Activated CD8-positive, alpha-beta T cell treated with anti-CD3 and anti-CD28 coated beads, Interleukin-2, amount 10 ng/mL, durations not matched to agents 7 days and 5 days (primary cell): ENCODE data around the gene BPIFB2. TPM values are rescaled to one million over a fixed set of nuclear protein-coding genes. Genes with fewer than 3 reads are reported as not detected.
"Not testable (repeated sequence)": the region's sequence is repeated elsewhere in the genome, so short reads cannot be mapped to it uniquely, and the experiment has no call there.

ENCODE experiments used
- ATAC-seq: fragments of 150-1000 bp; cut with Tn5 transposase; one replicate; pipeline ENCODE4 v1.10.0; 2021; ENCODE audit warnings: moderate library complexity
- CTCF ChIA-PET: fragments of 350-600 bp; sonication (Branson Sonifier 250); formaldehyde crosslinking; loops from one replicate; lab custom pipeline; 2021; ENCODE audit warnings: antibody characterized with exemption; lab: Charles Lee
- POLR2A ChIA-PET: fragments of 350-600 bp; sonication (Branson Sonifier 250); formaldehyde crosslinking; loops from one replicate; lab custom pipeline; 2021; ENCODE audit warnings: antibody characterized with exemption; lab: Charles Lee
- DNase-seq: peaks from one replicate; pipeline ENCODE4 v3.0.0-alpha.2; 2020
- H3K27ac Mint-ChIP-seq: one replicate; pipeline ENCODE4 v1.8.0; 2021; ENCODE audit warnings: mild to moderate bottlenecking, mixed read lengths
- H3K27me3 Mint-ChIP-seq: one replicate; pipeline ENCODE4 v1.8.0; 2021; ENCODE audit warnings: low read depth, mixed read lengths
- H3K36me3 Mint-ChIP-seq: one replicate; pipeline ENCODE4 v1.8.0; 2021; ENCODE audit warnings: low read depth, mixed read lengths
- H3K4me1 Mint-ChIP-seq: one replicate; pipeline ENCODE4 v1.8.0; 2021; ENCODE audit warnings: low read depth, mixed read lengths
- H3K4me3 Mint-ChIP-seq: one replicate; pipeline ENCODE4 v1.8.0; 2021; ENCODE audit warnings: mild to moderate bottlenecking, mixed read lengths
- H3K9me3 Mint-ChIP-seq: one replicate; pipeline ENCODE4 v1.8.0; 2022; ENCODE audit warnings: mixed read lengths; ENCODE audit not compliant: insufficient read depth
- total RNA-seq, 2 experiments: library from RNA; stranded (reverse); gene quantifications; one replicate each; pipeline ENCODE4 v1.2.3, GENCODE V29; 2021

BPIFB2 gene
- total RNA-seq, 2 experiments from 2014 or later, result not detected

GRCh38 chr20:33038243-33038642 lies 30.7 kb downstream of the BPIFB2 start:
- no peaks in the 10 kb centered on the region for H3K36me3 Mint-ChIP-seq
- no peaks in the 10 kb centered on the region for H3K9me3 Mint-ChIP-seq
- H3K4me3 Mint-ChIP-seq, result no peak overlapping the region
- POLR2A ChIA-PET, result no interaction called here
- H3K4me1 Mint-ChIP-seq, result no peaks in the 10 kb centered on the region
- ATAC-seq, result no peak
- no peak for DNase-seq
- H3K27ac Mint-ChIP-seq, result no peak overlapping the region
- peaks cover 7% of the 10 kb centered on the region for H3K27me3 Mint-ChIP-seq
- CTCF ChIA-PET, result no interaction called here

GRCh38 chr20:33042430-33042829 lies 34.9 kb downstream of the BPIFB2 start:
- Mint-ChIP-seq H3K36me3 (no peaks in the 10 kb centered on the region), H3K27ac (no peak overlapping the region), H3K9me3 (peaks cover 15% of the 10 kb centered on the region), H3K4me3 (no peak overlapping the region), H3K27me3 (peaks cover 7% of the 10 kb centered on the region), H3K4me1 (no peaks in the 10 kb centered on the region)
- ChIA-PET CTCF (no interaction called here), POLR2A (interaction anchor here (0.8 kb wide), 1 partner anchor 11 kb away, joined by 3 read pairs; the partner anchor contains the start of gene BPIFB6)
- ATAC-seq (no peak), DNase-seq (no peak)

GRCh38 chr20:33042983-33043730 lies 35.7 kb downstream of the BPIFB2 start:
- Mint-ChIP-seq H3K36me3 (no peaks in the 10 kb centered on the region), H3K27ac (no peak overlapping the region), H3K27me3 (peaks cover 2% of the 10 kb centered on the region), H3K4me1 (no peaks in the 10 kb centered on the region), H3K4me3 (no peak overlapping the region), H3K9me3 (peaks cover 15% of the 10 kb centered on the region)
- no peak for DNase-seq
- POLR2A ChIA-PET, result no interaction called here
- CTCF ChIA-PET, result no interaction called here
- no peak for ATAC-seq

GRCh38 chr20:33043731-33044181 lies 36.3 kb downstream of the BPIFB2 start:
- Mint-ChIP-seq H3K36me3 (no peaks in the 10 kb centered on the region), H3K27ac (no peak overlapping the region), H3K4me3 (no peak overlapping the region), H3K9me3 (peaks cover 15% of the 10 kb centered on the region), H3K4me1 (no peaks in the 10 kb centered on the region), H3K27me3 (no peaks in the 10 kb centered on the region)
- DNase-seq (no peak), ATAC-seq (no peak)
- ChIA-PET CTCF (no interaction called here), POLR2A (no interaction called here)

GRCh38 chr20:33045129-33045721 lies 37.7 kb downstream of the BPIFB2 start:
- DNase-seq, CTCF ChIA-PET, POLR2A ChIA-PET, ATAC-seq, H3K27me3 Mint-ChIP-seq, H3K4me3 Mint-ChIP-seq, H3K27ac Mint-ChIP-seq, H3K4me1 Mint-ChIP-seq, H3K36me3 Mint-ChIP-seq: not testable (repeated sequence)
- H3K9me3 Mint-ChIP-seq, result peaks cover 15% of the 10 kb centered on the region

GRCh38 chr20:33046412-33046811 lies 38.9 kb downstream of the BPIFB2 start:
- ChIA-PET CTCF (no interaction called here), POLR2A (no interaction called here)
- no peak for DNase-seq
- H3K9me3 Mint-ChIP-seq, result peaks cover 15% of the 10 kb centered on the region
- H3K4me3 Mint-ChIP-seq, result no peak overlapping the region
- H3K4me1 Mint-ChIP-seq, result no peaks in the 10 kb centered on the region
- H3K27me3 Mint-ChIP-seq, result no peaks in the 10 kb centered on the region
- H3K36me3 Mint-ChIP-seq, result no peaks in the 10 kb centered on the region
- no peak for ATAC-seq
- no peak overlapping the region for H3K27ac Mint-ChIP-seq

- no peaks in the 10 kb centered on the region for H3K27me3 Mint-ChIP-seq
- no peak overlapping the region for H3K27ac Mint-ChIP-seq
- peaks cover 1% of the 10 kb centered on the region for H3K9me3 Mint-ChIP-seq
- ChIA-PET POLR2A (no interaction called here), CTCF (interaction anchor here (1.7 kb wide), 1 partner anchor 149 kb away, joined by 3 read pairs; no protein-coding TSS in a partner anchor)
- H3K36me3 Mint-ChIP-seq, result no peaks in the 10 kb centered on the region
- no peaks in the 10 kb centered on the region for H3K4me1 Mint-ChIP-seq
- DNase-seq (no peak), ATAC-seq (no peak)
- no peak overlapping the region for H3K4me3 Mint-ChIP-seq
Measured at GRCh38 chr20:33051333-33051732, 43.8 kb downstream of the BPIFB2 start.

- ATAC-seq (no peak), DNase-seq (no peak)
- H3K9me3 Mint-ChIP-seq, result no peaks in the 10 kb centered on the region
- CTCF ChIA-PET, result no interaction called here
- H3K36me3 Mint-ChIP-seq, result no peaks in the 10 kb centered on the region
- POLR2A ChIA-PET, result no interaction called here
- H3K27me3 Mint-ChIP-seq, result no peaks in the 10 kb centered on the region
- H3K4me1 Mint-ChIP-seq, result no peaks in the 10 kb centered on the region
- no peak within 1 kb of the TSS for H3K4me3 Mint-ChIP-seq
- no peak within 1 kb of the TSS for H3K27ac Mint-ChIP-seq
Measured at GRCh38 chr20:33053291-33054106, 46.0 kb downstream of the BPIFB2 start, which contains the start of gene BPIFB3. Gene BPIFB3, plus strand, starts transcription at chr20:33053903. Its CDS starts 1,533 bp downstream, at chr20:33055436.

- Mint-ChIP-seq H3K36me3 (no peaks in the 10 kb centered on the region), H3K4me1 (no peaks in the 10 kb centered on the region), H3K4me3 (no peak overlapping the region), H3K27me3 (no peaks in the 10 kb centered on the region), H3K9me3 (no peaks in the 10 kb centered on the region), H3K27ac (no peak overlapping the region)
- ChIA-PET POLR2A (interaction anchor here (0.9 kb wide), 1 partner anchor 15 kb away, joined by 3 read pairs; no protein-coding TSS in a partner anchor), CTCF (no interaction called here)
- ATAC-seq (no peak), DNase-seq (no peak)
Measured at GRCh38 chr20:33054381-33054780, 46.9 kb downstream of the BPIFB2 start.

- no peak overlapping the region for H3K4me3 Mint-ChIP-seq
- ATAC-seq (no peak), DNase-seq (no peak)
- H3K4me1 Mint-ChIP-seq, result no peaks in the 10 kb centered on the region
- POLR2A ChIA-PET, result interaction anchor here (0.9 kb wide), 1 partner anchor 16 kb away, joined by 3 read pairs; no protein-coding TSS in a partner anchor
- H3K27ac Mint-ChIP-seq, result no peak overlapping the region
- no peaks in the 10 kb centered on the region for H3K27me3 Mint-ChIP-seq
- no peaks in the 10 kb centered on the region for H3K36me3 Mint-ChIP-seq
- H3K9me3 Mint-ChIP-seq, result no peaks in the 10 kb centered on the region
- CTCF ChIA-PET, result no interaction called here
Measured at GRCh38 chr20:33054791-33055190, 47.3 kb downstream of the BPIFB2 start.

- H3K27me3 Mint-ChIP-seq, result no peaks in the 10 kb centered on the region
- CTCF ChIA-PET, result no interaction called here
- POLR2A ChIA-PET, result no interaction called here
Measured at GRCh38 chr20:33059136-33059535, 51.6 kb downstream of the BPIFB2 start.

More at GRCh38 chr20:33059136-33059535, 51.6 kb downstream of the BPIFB2 start:
- Mint-ChIP-seq H3K9me3 (no peaks in the 10 kb centered on the region), H3K4me3 (no peak overlapping the region), H3K27ac (no peak overlapping the region), H3K36me3 (no peaks in the 10 kb centered on the region), H3K4me1 (no peaks in the 10 kb centered on the region)
- DNase-seq, result no peak
- ATAC-seq, result no peak
